ENCODE data around the gene AADACL4. TPM values are rescaled to one million over a fixed set of nuclear protein-coding genes. Genes with fewer than 3 reads are reported as not detected.

The AADACL4 gene
- total RNA-seq, 2 experiments from 2014 or later = not detected

- Mint-ChIP-seq H3K9me3 (ENCODE audit: low read depth) (no peaks in the 10 kb centered on the region), H3K36me3 (no peaks in the 10 kb centered on the region), H3K4me3 (no peak overlapping the region), H3K27me3 (peaks cover 11% of the 10 kb centered on the region), H3K27ac (no peak overlapping the region), H3K4me1 (peaks cover 15% of the 10 kb centered on the region)
- DNase-seq (no peak), ATAC-seq (no peak)
- CTCF ChIA-PET = no interaction called here
Observed at GRCh38 chr1:12625276-12625675, 18.6 kb upstream of the AADACL4 start.

GRCh38 chr1:12626888-12627287, 17.0 kb upstream of the AADACL4 start:
- Mint-ChIP-seq H3K9me3 (ENCODE audit: low read depth) (no peaks in the 10 kb centered on the region), H3K4me1 (peaks cover 2% of the 10 kb centered on the region), H3K27me3 (peaks cover 13% of the 10 kb centered on the region), H3K36me3 (no peaks in the 10 kb centered on the region), H3K27ac (no peak overlapping the region), H3K4me3 (no peak overlapping the region)
- ATAC-seq (no peak), DNase-seq (no peak)
- CTCF ChIA-PET = no interaction called here

- DNase-seq (no peak), ATAC-seq (no peak)
- Mint-ChIP-seq H3K4me3 (no peak overlapping the region), H3K4me1 (peaks cover 2% of the 10 kb centered on the region), H3K9me3 (ENCODE audit: low read depth) (no peaks in the 10 kb centered on the region), H3K36me3 (no peaks in the 10 kb centered on the region), H3K27me3 (peaks cover 17% of the 10 kb centered on the region), H3K27ac (no peak overlapping the region)
- CTCF ChIA-PET = no interaction called here
Observed at GRCh38 chr1:12627296-12627695, 16.6 kb upstream of the AADACL4 start.

DNA sequence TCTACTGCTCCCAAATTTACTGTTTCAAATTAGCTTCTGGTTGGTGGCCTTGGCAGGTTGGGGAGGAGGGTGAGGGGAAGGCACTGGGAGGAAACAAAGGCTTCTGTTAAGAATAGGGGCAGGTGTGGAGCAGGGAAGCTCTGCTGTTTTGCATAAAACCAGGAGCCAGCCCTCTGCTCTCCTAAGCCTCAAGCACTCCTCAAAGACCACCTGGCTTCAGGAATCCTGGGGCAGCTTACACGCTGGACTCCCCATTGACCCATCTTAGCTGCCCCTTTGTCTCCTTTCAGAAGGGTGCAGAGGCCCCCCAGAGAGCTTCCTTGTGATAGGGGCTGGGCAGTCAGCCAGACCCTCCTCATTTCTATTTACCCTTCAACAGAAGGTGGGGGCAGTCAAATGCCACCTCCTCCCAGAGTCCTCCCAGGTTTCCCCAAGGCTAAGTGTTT, 14.4 kb upstream of the AADACL4 start:
- no peaks in the 10 kb centered on the region for H3K36me3 Mint-ChIP-seq
- H3K4me1 Mint-ChIP-seq = peaks cover 3% of the 10 kb centered on the region
- H3K9me3 Mint-ChIP-seq (ENCODE audit: low read depth) = no peaks in the 10 kb centered on the region
- DNase-seq (no peak), ATAC-seq (no peak)
- H3K4me3 Mint-ChIP-seq = no peak overlapping the region
- CTCF ChIA-PET = interaction anchor here (1.2 kb wide), 1 partner anchor 10 kb away, joined by 3 read pairs; no protein-coding TSS in a partner anchor
- H3K27me3 Mint-ChIP-seq = peaks cover 21% of the 10 kb centered on the region
- no peak overlapping the region for H3K27ac Mint-ChIP-seq

DNA sequence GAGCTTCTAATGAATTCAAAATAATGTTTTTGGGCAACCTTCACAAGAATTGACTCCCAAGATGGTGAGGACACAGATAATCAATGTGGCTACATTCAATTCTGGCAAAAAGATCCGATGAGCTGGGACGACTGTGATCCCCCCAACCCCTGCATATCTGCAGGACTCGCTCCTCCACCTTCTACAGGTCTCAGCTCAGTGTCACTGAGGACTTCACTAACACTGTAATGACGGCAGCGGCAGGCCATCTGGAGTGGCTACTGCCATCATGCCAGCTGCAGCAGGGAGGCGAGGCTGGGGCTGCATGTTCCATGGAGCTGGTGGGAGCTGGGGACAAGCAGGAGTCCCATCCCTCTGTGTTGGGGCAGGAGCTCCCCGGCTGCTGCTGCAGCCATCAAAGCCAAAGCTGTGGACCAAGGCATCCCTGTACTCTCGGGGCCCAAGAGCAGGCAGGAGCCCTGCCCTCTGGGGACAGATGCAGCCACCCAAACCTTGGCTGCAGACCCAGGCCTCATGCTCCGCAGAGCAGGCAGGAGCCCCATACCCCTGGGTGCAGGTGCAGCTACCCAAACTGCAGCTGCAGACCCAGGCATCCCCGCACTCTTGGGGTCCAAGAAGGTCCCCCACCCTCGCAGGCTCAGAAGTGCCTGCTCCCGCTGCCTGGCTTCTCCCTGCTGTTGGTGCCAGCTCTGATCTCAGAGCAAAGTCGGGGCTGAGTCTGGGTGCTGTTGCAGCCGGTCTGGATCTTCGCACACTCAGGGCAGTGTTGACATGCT, 13.7 kb upstream of the AADACL4 start:
- no peaks in the 10 kb centered on the region for H3K36me3 Mint-ChIP-seq
- DNase-seq (no peak), ATAC-seq (no peak)
- H3K27me3 Mint-ChIP-seq = peaks cover 21% of the 10 kb centered on the region
- no peak overlapping the region for H3K4me3 Mint-ChIP-seq
- H3K27ac Mint-ChIP-seq = no peak overlapping the region
- no peaks in the 10 kb centered on the region for H3K9me3 Mint-ChIP-seq (ENCODE audit: low read depth)
- CTCF ChIA-PET = interaction anchor here (1.0 to 1.3 kb wide), 5 partner anchors 9 to 316 kb away, joined by 3 to 5 read pairs (median 3); no protein-coding TSS in a partner anchor
- H3K4me1 Mint-ChIP-seq = peaks cover 3% of the 10 kb centered on the region

GRCh38 chr1:12630946-12631530, 12.8 kb upstream of the AADACL4 start:
- DNase-seq (no peak), ATAC-seq (no peak)
- Mint-ChIP-seq H3K4me3 (no peak overlapping the region), H3K27me3 (peaks cover 21% of the 10 kb centered on the region), H3K36me3 (no peaks in the 10 kb centered on the region), H3K4me1 (peaks cover 3% of the 10 kb centered on the region), H3K27ac (no peak overlapping the region), H3K9me3 (ENCODE audit: low read depth) (no peaks in the 10 kb centered on the region)
- CTCF ChIA-PET = interaction anchor here (1.0 to 1.3 kb wide), 6 partner anchors 10 to 320 kb away, joined by 3 to 10 read pairs (median 4); no protein-coding TSS in a partner anchor

GRCh38 chr1:12631571-12631970, 12.3 kb upstream of the AADACL4 start:
- Mint-ChIP-seq H3K4me1 (peaks cover 3% of the 10 kb centered on the region), H3K9me3 (ENCODE audit: low read depth) (no peaks in the 10 kb centered on the region), H3K27me3 (peaks cover 21% of the 10 kb centered on the region), H3K4me3 (no peak overlapping the region), H3K36me3 (no peaks in the 10 kb centered on the region), H3K27ac (no peak overlapping the region)
- DNase-seq (no peak), ATAC-seq (no peak)
- CTCF ChIA-PET = interaction anchor here (1.2 to 1.3 kb wide), 5 partner anchors 9 to 320 kb away, joined by 3 to 10 read pairs (median 4); no protein-coding TSS in a partner anchor

DNA sequence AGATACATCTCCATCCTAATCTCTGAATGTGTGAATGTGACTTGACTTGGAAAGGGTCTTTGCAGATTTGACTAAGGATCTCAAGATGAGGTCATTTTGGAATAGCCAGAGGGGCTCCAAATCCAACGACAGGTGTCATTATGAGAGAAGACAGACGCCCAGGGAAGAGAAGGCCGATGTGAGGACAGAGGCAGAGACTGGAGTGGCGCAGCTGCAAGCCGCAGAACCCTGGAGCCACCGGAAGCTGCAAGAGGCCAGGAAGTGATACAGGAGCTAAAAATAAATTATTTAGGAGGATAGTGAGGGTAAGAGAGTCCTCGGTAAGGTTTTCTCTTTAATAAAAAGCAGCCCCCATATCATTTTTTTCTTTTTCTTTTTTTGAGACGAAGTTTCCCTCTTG, 9.7 kb upstream of the AADACL4 start:
- Mint-ChIP-seq H3K4me3 (no peak overlapping the region), H3K4me1 (peaks cover 3% of the 10 kb centered on the region)
- CTCF ChIA-PET = interaction anchor here (1.0 to 1.8 kb wide), 2 partner anchors 25 to 227 kb away, joined by 3 read pairs; no protein-coding TSS in a partner anchor

GRCh38 chr1:12634696-12635202, 9.1 kb upstream of the AADACL4 start:
- peaks cover 14% of the 10 kb centered on the region for H3K27me3 Mint-ChIP-seq
- peaks cover 3% of the 10 kb centered on the region for H3K4me1 Mint-ChIP-seq
- H3K4me3 Mint-ChIP-seq = no peak overlapping the region
- no peaks in the 10 kb centered on the region for H3K9me3 Mint-ChIP-seq (ENCODE audit: low read depth)
- no peak for DNase-seq
- no peak overlapping the region for H3K27ac Mint-ChIP-seq
- H3K36me3 Mint-ChIP-seq = no peaks in the 10 kb centered on the region
- ATAC-seq = no peak
- CTCF ChIA-PET = interaction anchor here (1.0 to 1.8 kb wide), 3 partner anchors 14 to 227 kb away, joined by 3 to 4 read pairs (median 3); no protein-coding TSS in a partner anchor

More for the DNA sequence above, 9.7 kb upstream of the AADACL4 start:
- ATAC-seq (no peak), DNase-seq (no peak)
- no peak overlapping the region for H3K27ac Mint-ChIP-seq
- H3K9me3 Mint-ChIP-seq (ENCODE audit: low read depth) = no peaks in the 10 kb centered on the region
- H3K27me3 Mint-ChIP-seq = peaks cover 16% of the 10 kb centered on the region
- H3K36me3 Mint-ChIP-seq = no peaks in the 10 kb centered on the region

DNA sequence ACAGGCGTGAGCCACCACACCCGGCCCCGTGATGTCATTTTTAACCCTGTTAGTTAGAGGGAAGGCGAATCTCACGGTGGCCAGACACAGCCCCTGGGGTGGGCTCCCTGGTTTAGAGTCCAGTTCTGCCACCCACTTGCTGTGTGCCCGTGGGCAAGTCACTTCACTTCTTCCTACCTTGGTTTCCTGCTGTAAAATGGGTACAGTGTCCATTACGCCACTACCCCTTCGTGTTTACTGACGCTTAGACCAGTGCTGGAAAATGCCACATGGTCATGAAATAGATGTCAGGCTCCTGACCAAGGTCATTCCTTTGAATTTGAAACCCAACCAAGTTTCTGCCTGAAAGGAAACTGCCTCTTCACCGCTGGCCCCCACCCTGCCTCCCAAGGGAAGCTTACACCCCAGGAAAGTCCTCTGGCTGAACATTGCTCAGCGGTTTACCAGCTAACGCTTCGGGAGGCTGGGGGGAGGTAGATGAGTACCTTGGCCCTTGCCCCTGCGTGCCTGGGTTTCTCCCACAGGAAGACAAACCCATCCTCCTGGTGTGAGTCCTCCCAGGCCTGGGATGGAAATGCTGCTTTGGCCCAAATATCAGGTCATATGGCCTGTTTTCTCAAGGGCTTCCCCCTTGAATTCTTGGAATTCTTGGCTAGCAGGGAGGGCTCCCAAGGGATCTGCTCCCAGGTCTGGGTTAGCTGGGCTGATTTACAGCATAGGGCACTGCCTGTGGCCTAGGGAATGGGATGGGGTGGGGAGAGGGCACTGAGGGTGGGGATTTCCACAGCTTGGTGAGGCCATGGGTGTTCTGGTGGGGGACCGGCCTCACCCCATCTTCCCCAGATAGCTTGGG, 7.6 kb upstream of the AADACL4 start:
- H3K36me3 Mint-ChIP-seq = peaks cover 6% of the 10 kb centered on the region
- CTCF ChIA-PET = interaction anchor here (0.9 to 1.3 kb wide), 2 partner anchors 16 to 23 kb away, joined by 3 to 4 read pairs; no protein-coding TSS in a partner anchor
- peaks cover 3% of the 10 kb centered on the region for H3K4me1 Mint-ChIP-seq
- DNase-seq (no peak), ATAC-seq (no peak)
- H3K9me3 Mint-ChIP-seq (ENCODE audit: low read depth) = peaks cover 11% of the 10 kb centered on the region
- H3K4me3 Mint-ChIP-seq = no peak overlapping the region
- H3K27me3 Mint-ChIP-seq = peaks cover 10% of the 10 kb centered on the region
- no peak overlapping the region for H3K27ac Mint-ChIP-seq

DNA sequence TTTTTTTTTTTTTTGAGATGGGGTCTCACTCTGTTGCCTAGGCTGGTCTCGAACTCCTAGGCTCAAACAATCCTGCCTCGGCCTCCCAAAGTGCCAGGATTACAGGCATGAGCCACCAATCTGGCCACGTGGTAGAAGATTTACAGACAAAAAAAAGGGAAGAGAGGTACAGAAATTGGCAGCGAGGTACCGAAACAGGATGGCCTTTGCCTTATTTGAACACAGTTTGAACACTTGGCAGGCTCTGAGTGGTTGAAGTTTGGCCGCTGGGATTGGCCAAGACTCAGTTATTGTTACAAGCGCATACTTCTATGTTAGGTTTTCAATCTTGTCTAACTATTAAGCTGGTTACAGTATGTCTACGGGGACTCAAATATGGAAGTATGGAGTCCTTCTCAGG, 6.2 kb upstream of the AADACL4 start:
- CTCF ChIA-PET = interaction anchor here (0.9 to 1.3 kb wide), 2 partner anchors 17 to 21 kb away, joined by 3 to 4 read pairs; no protein-coding TSS in a partner anchor
- no peak for DNase-seq
- Mint-ChIP-seq H3K9me3 (ENCODE audit: low read depth) (peaks cover 14% of the 10 kb centered on the region), H3K27me3 (no peaks in the 10 kb centered on the region), H3K27ac (no peak overlapping the region), H3K36me3 (peaks cover 8% of the 10 kb centered on the region), H3K4me1 (peaks cover 3% of the 10 kb centered on the region), H3K4me3 (no peak overlapping the region)
- ATAC-seq = no peak

- no peak overlapping the region for H3K4me3 Mint-ChIP-seq
- peaks cover 3% of the 10 kb centered on the region for H3K27me3 Mint-ChIP-seq
- H3K27ac Mint-ChIP-seq = no peak overlapping the region
- CTCF ChIA-PET = interaction anchor here (1.1 kb wide), 1 partner anchor 9 kb away, joined by 5 read pairs; no protein-coding TSS in a partner anchor
- H3K9me3 Mint-ChIP-seq (ENCODE audit: low read depth) = peaks cover 14% of the 10 kb centered on the region
- ATAC-seq = no peak
- H3K4me1 Mint-ChIP-seq = no peaks in the 10 kb centered on the region
- no peak for DNase-seq
- peaks cover 8% of the 10 kb centered on the region for H3K36me3 Mint-ChIP-seq
Observed at GRCh38 chr1:12640237-12640957, 3.5 kb upstream of the AADACL4 start.

Measured in activated CD8-positive, alpha-beta memory T cell treated with anti-CD3 and anti-CD28 coated beads, Interleukin-2, amount 10 ng/mL, durations not matched to agents 7 days and 5 days (primary cell).